Mesenteric fat pad (tissue), 1 donor: ENCODE data around the gene EBF4. TPM values are rescaled to one million over a fixed set of nuclear protein-coding genes. Genes with fewer than 3 reads are reported as not detected.

Experiments used
- DNase-seq: peaks from one replicate; pipeline ENCODE4 v3.0.0-alpha.2; 2020; ENCODE audit warnings: low spot score
- total RNA-seq: library from RNA; stranded (reverse); fragmentation: NEBNext Ultra II Directional; extraction: Animal tissue kit (Norgen Biotek cat#: 25700); gene quantifications from one replicate; pipeline ENCODE4 v1.2.1, GENCODE V29; 2021
- donor health status: DM: yes; HTN: yes; CAD: no.

The EBF4 gene
- total RNA-seq, 1 donor from 2014 or later = 6.0 TPM

GRCh38 chr20:2699775-2700413 is 7.3 kb downstream of the EBF4 start:
- no peak for DNase-seq

GRCh38 chr20:2700913-2701620 is 8.5 kb downstream of the EBF4 start:
- DNase-seq = no peak

GRCh38 chr20:2701671-2702081 is 9.1 kb downstream of the EBF4 start:
- DNase-seq = no peak

- DNase-seq = peak; percentile 60
These were observed 11.3 kb downstream of the EBF4 start for GRCh38 chr20:2703716-2704475.

GRCh38 chr20:2705931-2706645 is 13.5 kb downstream of the EBF4 start:
- peak; percentile 62 for DNase-seq

GRCh38 chr20:2706688-2707352 is 14.2 kb downstream of the EBF4 start:
- DNase-seq = peak; percentile 57

GRCh38 chr20:2707353-2708072 is 14.9 kb downstream of the EBF4 start:
- DNase-seq = peak; percentile 85

- DNase-seq = no peak
These were observed 15.5 kb downstream of the EBF4 start for GRCh38 chr20:2708073-2708415.

- peak; percentile 51 for DNase-seq
These were observed 16.1 kb downstream of the EBF4 start for GRCh38 chr20:2708665-2709064.

GRCh38 chr20:2709205-2709981 is 16.8 kb downstream of the EBF4 start:
- DNase-seq = peak; percentile 79

- DNase-seq = no peak
These were observed 20.7 kb downstream of the EBF4 start for GRCh38 chr20:2713285-2713684.

GRCh38 chr20:2729251-2729713 is 36.7 kb downstream of the EBF4 start:
- DNase-seq = no peak

GRCh38 chr20:2729791-2730190 is 37.2 kb downstream of the EBF4 start:
- no peak for DNase-seq

- DNase-seq = no peak
These were observed 42.3 kb downstream of the EBF4 start for GRCh38 chr20:2734899-2735298.

GRCh38 chr20:2736441-2736840 is 43.9 kb downstream of the EBF4 start:
- no peak for DNase-seq

- no peak for DNase-seq
These were observed 45.9 kb downstream of the EBF4 start for GRCh38 chr20:2738331-2739041.

GRCh38 chr20:2739042-2739398 is 46.4 kb downstream of the EBF4 start:
- no peak for DNase-seq

GRCh38 chr20:2740702-2741101 is 48.1 kb downstream of the EBF4 start:
- peak; percentile 53 for DNase-seq

- DNase-seq = no peak
These were observed 48.9 kb downstream of the EBF4 start for GRCh38 chr20:2741463-2741862.
